Activated T-helper 1 cell treated with anti-CD3 and anti-CD28 coated beads, Interleukin-12 subunit alpha, Interleukin-12 subunit beta, Interleukin-2, Interleukin-4 antibody, amounts not matched to agents 30 ng/mL and 10 ng/mL and 1 ng/mL, durations not matched to agents 14 hours and 24 hours and 36 hours (primary cell): ENCODE results near the gene NEMP1. TPM values are rescaled to one million over a fixed set of nuclear protein-coding genes. Genes with fewer than 3 reads are reported as not detected.
A peak's percentile ranks its signal among the peaks of the same experiment; 100 is the strongest.
"Not testable (repeated sequence)": the region's sequence is repeated elsewhere in the genome, so short reads cannot be mapped to it uniquely, and the experiment has no call there.

Source experiments
- DNase-seq: peaks from one replicate; pipeline ENCODE4 v3.0.0; 2021; ENCODE audit warnings: low spot score
- H3K27ac Mint-ChIP-seq: one replicate; pipeline ENCODE4 v1.8.0; 2021; ENCODE audit warnings: mild to moderate bottlenecking, mixed read lengths
- H3K27me3 Mint-ChIP-seq: one replicate; pipeline ENCODE4 v1.8.0; 2022; ENCODE audit warnings: mild to moderate bottlenecking, moderate library complexity, mixed read lengths; ENCODE audit not compliant: insufficient read depth
- H3K36me3 Mint-ChIP-seq: one replicate; pipeline ENCODE4 v1.8.0; 2021; ENCODE audit warnings: low read depth, mixed read lengths
- H3K4me1 Mint-ChIP-seq: one replicate; pipeline ENCODE4 v1.8.0; 2021; ENCODE audit warnings: low read depth, mixed read lengths
- H3K4me3 Mint-ChIP-seq: one replicate; pipeline ENCODE4 v1.8.0; 2021; ENCODE audit warnings: mild to moderate bottlenecking, moderate library complexity, mixed read lengths
- H3K9me3 Mint-ChIP-seq: one replicate; pipeline ENCODE4 v1.8.0; 2021; ENCODE audit warnings: mixed read lengths
- intact Hi-C: fragments of 100-400 bp; cut with micrococcal nuclease; formaldehyde crosslinking; loops from one replicate; pipeline ENCODE4 v1.15.1; 2024
- total RNA-seq: library from RNA; stranded (reverse); gene quantifications from 2 replicates; pipeline ENCODE4 v1.2.3, GENCODE V29; 2022

The NEMP1 gene
- total RNA-seq, result 70.2 and 71.7 TPM in 2 replicates

- H3K4me3 Mint-ChIP-seq, result peak within 1 kb of the TSS; percentile 89
- peak; percentile 97 for DNase-seq
- H3K27ac Mint-ChIP-seq, result peak within 1 kb of the TSS; percentile 92
- no peaks in the 10 kb centered on the region for H3K9me3 Mint-ChIP-seq
- peaks cover 2% of the 10 kb centered on the region for H3K36me3 Mint-ChIP-seq
- H3K4me1 Mint-ChIP-seq, result peaks cover 16% of the 10 kb centered on the region
- intact Hi-C loops, result loop anchor here (1.0 to 5.0 kb wide), 9 partner anchors 9 to 1146 kb away; partner anchors contain the start of genes ARHGAP9, CDK4, DGKA and PRIM1
- H3K27me3 Mint-ChIP-seq, result no peaks in the 10 kb centered on the region
Measured at GRCh38 chr12:57078519-57079404, at the start of gene NEMP1. Gene NEMP1 (minus strand): TSS chr12:57078791. CDS start chr12:57078745, 46 bp downstream.

- Mint-ChIP-seq H3K36me3 (peaks cover 6% of the 10 kb centered on the region), H3K9me3 (peaks cover 11% of the 10 kb centered on the region), H3K27me3 (peaks cover 53% of the 10 kb centered on the region), H3K4me1 (peaks cover 23% of the 10 kb centered on the region), H3K4me3 (peak within 1 kb of the TSS; percentile 85), H3K27ac (no peak within 1 kb of the TSS)
- intact Hi-C loops, result loop anchor here (2.0 kb wide), 1 partner anchor 115 kb away; no protein-coding TSS in a partner anchor
- peak; percentile 63 for DNase-seq
Measured at GRCh38 chr12:57127726-57128518, 49.3 kb upstream of the NEMP1 start, which contains the start of gene LRP1. Gene LRP1 (plus strand): TSS chr12:57128483. CDS start chr12:57128965, 482 bp downstream.

- intact Hi-C loops, result loop anchor here (2.0 kb wide), 1 partner anchor 116 kb away; no protein-coding TSS in a partner anchor
- Mint-ChIP-seq H3K9me3 (peaks cover 17% of the 10 kb centered on the region), H3K27ac (no peak overlapping the region), H3K36me3 (peaks cover 6% of the 10 kb centered on the region), H3K4me1 (peaks cover 23% of the 10 kb centered on the region), H3K4me3 (peak overlapping the region; percentile 85), H3K27me3 (peaks cover 55% of the 10 kb centered on the region)
- peak; percentile 47 for DNase-seq
Measured at GRCh38 chr12:57127101-57127725, 48.6 kb upstream of the NEMP1 start.

- intact Hi-C loops, result loop anchor here (2.0 kb wide), 1 partner anchor 116 kb away; no protein-coding TSS in a partner anchor
- H3K27me3 Mint-ChIP-seq, result peaks cover 55% of the 10 kb centered on the region
- no peak for DNase-seq
- H3K4me1 Mint-ChIP-seq, result peaks cover 23% of the 10 kb centered on the region
- peaks cover 6% of the 10 kb centered on the region for H3K36me3 Mint-ChIP-seq
- H3K4me3 Mint-ChIP-seq, result peak overlapping the region; percentile 85
- peaks cover 18% of the 10 kb centered on the region for H3K9me3 Mint-ChIP-seq
- H3K27ac Mint-ChIP-seq, result no peak overlapping the region
Measured at GRCh38 chr12:57126561-57126960, 48.0 kb upstream of the NEMP1 start.

- H3K27me3 Mint-ChIP-seq, result peaks cover 50% of the 10 kb centered on the region
- no peak overlapping the region for H3K4me3 Mint-ChIP-seq
- intact Hi-C loops, result loop anchor here (2.0 kb wide), 1 partner anchor 117 kb away; no protein-coding TSS in a partner anchor
Measured at GRCh38 chr12:57126061-57126460, 47.5 kb upstream of the NEMP1 start.

GRCh38 chr12:57124261-57124877, 45.8 kb upstream of the NEMP1 start:
- H3K36me3 Mint-ChIP-seq, result peaks cover 6% of the 10 kb centered on the region
- peaks cover 17% of the 10 kb centered on the region for H3K4me1 Mint-ChIP-seq
- H3K27me3 Mint-ChIP-seq, result peaks cover 36% of the 10 kb centered on the region
- peaks cover 18% of the 10 kb centered on the region for H3K9me3 Mint-ChIP-seq
- H3K27ac Mint-ChIP-seq, result no peak overlapping the region
- H3K4me3 Mint-ChIP-seq, result no peak overlapping the region
- intact Hi-C loops, result loop anchor here (1.0 to 2.0 kb wide), 4 partner anchors 12 to 59 kb away; no protein-coding TSS in a partner anchor
- peak; percentile 62 for DNase-seq

More at GRCh38 chr12:57126061-57126460, 47.5 kb upstream of the NEMP1 start:
- Mint-ChIP-seq H3K4me1 (peaks cover 23% of the 10 kb centered on the region), H3K9me3 (peaks cover 18% of the 10 kb centered on the region), H3K36me3 (peaks cover 6% of the 10 kb centered on the region), H3K27ac (no peak overlapping the region)
- DNase-seq, result no peak

GRCh38 chr12:57123813-57124212, 45.2 kb upstream of the NEMP1 start:
- Mint-ChIP-seq H3K27me3 (peaks cover 36% of the 10 kb centered on the region), H3K4me1 (peaks cover 17% of the 10 kb centered on the region), H3K4me3 (no peak overlapping the region), H3K27ac (no peak overlapping the region), H3K36me3 (peaks cover 6% of the 10 kb centered on the region), H3K9me3 (peaks cover 18% of the 10 kb centered on the region)
- no peak for DNase-seq
- intact Hi-C loops, result loop anchor here (1.0 to 2.0 kb wide), 4 partner anchors 12 to 59 kb away; no protein-coding TSS in a partner anchor

GRCh38 chr12:57120718-57121117, 42.1 kb upstream of the NEMP1 start:
- intact Hi-C loops, result not testable (repeated sequence)

GRCh38 chr12:57119294-57120085, 40.9 kb upstream of the NEMP1 start:
- peaks cover 17% of the 10 kb centered on the region for H3K27me3 Mint-ChIP-seq
- intact Hi-C loops, result no loop called here
- H3K4me1 Mint-ChIP-seq, result peaks cover 6% of the 10 kb centered on the region
- peaks cover 18% of the 10 kb centered on the region for H3K9me3 Mint-ChIP-seq
- no peak for DNase-seq
- no peak overlapping the region for H3K4me3 Mint-ChIP-seq
- H3K36me3 Mint-ChIP-seq, result peaks cover 6% of the 10 kb centered on the region
- H3K27ac Mint-ChIP-seq, result no peak overlapping the region

More at GRCh38 chr12:57120718-57121117, 42.1 kb upstream of the NEMP1 start:
- not testable (repeated sequence) for H3K36me3 Mint-ChIP-seq, H3K4me1 Mint-ChIP-seq, H3K4me3 Mint-ChIP-seq, DNase-seq, H3K27ac Mint-ChIP-seq
- peaks cover 26% of the 10 kb centered on the region for H3K27me3 Mint-ChIP-seq
- H3K9me3 Mint-ChIP-seq, result peaks cover 18% of the 10 kb centered on the region

GRCh38 chr12:57118711-57119271, 40.2 kb upstream of the NEMP1 start:
- Mint-ChIP-seq H3K4me3 (no peak overlapping the region), H3K27me3 (peaks cover 11% of the 10 kb centered on the region), H3K27ac (no peak overlapping the region), H3K36me3 (peaks cover 4% of the 10 kb centered on the region), H3K4me1 (no peaks in the 10 kb centered on the region), H3K9me3 (peaks cover 12% of the 10 kb centered on the region)
- DNase-seq, result no peak
- intact Hi-C loops, result no loop called here
